NCI-H187 treated with DMSO at 0.1 percent for 48 hours (cell line): ENCODE measurements around the gene MGAT1.
"Not testable (repeated sequence)": the region's sequence is repeated elsewhere in the genome, so short reads cannot be mapped to it uniquely, and the experiment has no call there.

Experiments used
- DNase-seq: peaks from one replicate; lab custom pipeline; 2025; lab: John Stamatoyannopoulos, UW

Gene MGAT1

GRCh38 chr5:180804129-180804618, 1.6 kb upstream of the MGAT1 start:
- DNase-seq: no peak

- DNase-seq: no peak
Observed at GRCh38 chr5:180803181-180804128, 849 bp upstream of the MGAT1 start.

DNA sequence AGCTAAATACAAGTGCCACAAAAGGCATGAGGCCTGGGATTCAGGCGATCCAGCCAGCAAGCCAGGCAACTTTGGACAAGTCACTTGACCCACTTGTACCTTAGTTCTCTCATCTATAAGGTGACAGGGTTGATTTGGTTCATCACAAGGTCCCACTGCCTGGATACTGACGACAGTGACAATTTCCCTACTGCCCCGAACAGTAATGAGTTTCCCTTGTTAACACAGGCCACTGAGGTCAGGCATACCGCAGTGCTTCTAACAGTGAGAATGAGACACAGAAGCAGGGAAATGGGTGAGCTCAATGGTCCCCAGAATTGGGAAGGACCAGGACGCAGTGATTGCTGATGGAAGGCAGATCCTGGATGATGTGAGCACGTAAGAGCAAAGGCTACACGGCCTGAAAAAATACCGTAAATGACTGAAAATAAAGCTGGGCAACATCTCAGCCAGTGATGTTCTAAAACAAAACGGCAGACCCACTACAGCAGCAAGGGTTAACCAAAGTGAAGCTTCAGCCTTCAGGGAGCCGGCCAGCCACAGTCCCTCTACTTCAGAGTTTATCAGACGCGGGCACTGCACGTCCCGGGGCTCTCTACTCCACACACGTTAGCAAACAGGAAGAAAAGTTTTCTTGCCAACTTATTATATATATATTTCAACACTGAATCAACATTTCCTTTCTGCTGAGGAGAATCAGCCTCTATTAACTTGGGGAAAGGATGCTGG, 846 bp downstream of the MGAT1 start:
- DNase-seq: no peak

- no peak for DNase-seq
Observed at GRCh38 chr5:180799902-180800801, 2.5 kb downstream of the MGAT1 start.

GRCh38 chr5:180799194-180799593, 3.4 kb downstream of the MGAT1 start:
- no peak for DNase-seq

DNA sequence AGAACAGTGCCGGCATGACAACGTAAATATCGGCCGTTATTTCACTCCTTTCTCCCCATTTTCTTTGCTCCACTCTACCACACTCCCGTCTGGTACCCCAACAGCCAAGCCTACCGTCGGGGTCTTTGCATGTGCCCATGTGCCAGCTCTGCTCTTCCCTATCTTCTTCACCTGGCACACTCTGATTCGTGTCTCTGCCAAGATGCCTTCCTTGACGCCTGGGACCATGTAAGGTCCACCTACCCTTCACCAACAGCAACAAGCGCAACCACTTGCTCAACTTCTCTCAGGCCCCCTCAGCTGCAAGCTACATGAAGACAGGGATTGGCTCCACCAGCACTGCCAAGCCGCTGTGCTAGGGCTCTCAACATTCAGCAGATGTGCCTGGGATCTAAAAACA, 4.4 kb downstream of the MGAT1 start:
- no peak for DNase-seq

- no peak for DNase-seq
Observed at GRCh38 chr5:180797256-180798192, 5.1 kb downstream of the MGAT1 start.

GRCh38 chr5:180795771-180796313, 6.8 kb downstream of the MGAT1 start:
- no peak for DNase-seq

- no peak for DNase-seq
Observed at GRCh38 chr5:180792965-180793287, 9.7 kb downstream of the MGAT1 start.

DNA sequence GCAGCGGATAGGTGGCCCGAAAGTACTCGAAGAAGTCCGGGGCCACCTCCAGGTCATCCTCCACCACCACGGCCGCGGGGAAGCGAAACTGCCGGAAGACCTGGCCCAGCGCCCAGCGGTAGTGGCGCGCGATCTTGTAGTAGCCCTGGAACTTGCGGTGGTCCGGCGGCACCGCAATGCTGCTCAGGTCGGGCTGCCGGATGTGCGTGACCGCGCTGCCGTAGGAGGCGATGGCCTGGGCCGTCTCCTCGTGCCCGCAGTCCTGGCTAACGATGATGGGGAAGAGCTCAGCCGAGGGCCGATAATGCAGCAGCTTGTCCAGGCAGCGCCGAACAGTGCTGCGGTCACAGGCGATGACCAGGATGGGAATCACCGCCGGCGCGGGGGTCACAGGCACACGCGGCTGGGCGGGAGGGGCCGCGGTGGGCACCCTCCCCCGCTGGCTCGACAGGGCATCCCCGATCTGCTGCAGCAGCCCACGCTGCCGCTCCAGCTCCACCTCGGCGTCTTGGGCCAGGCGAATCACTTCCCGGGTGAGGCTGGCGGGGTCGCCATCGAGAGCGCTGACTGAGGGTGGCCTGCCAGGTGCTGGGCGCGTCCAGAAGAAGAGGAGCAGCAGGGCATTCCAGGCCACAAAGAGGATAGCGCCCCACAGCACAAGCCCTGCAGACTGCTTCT, 10.2 kb downstream of the MGAT1 start:
- no peak for DNase-seq

- DNase-seq: no peak
Observed at GRCh38 chr5:180791611-180792213, 10.9 kb downstream of the MGAT1 start.

DNA sequence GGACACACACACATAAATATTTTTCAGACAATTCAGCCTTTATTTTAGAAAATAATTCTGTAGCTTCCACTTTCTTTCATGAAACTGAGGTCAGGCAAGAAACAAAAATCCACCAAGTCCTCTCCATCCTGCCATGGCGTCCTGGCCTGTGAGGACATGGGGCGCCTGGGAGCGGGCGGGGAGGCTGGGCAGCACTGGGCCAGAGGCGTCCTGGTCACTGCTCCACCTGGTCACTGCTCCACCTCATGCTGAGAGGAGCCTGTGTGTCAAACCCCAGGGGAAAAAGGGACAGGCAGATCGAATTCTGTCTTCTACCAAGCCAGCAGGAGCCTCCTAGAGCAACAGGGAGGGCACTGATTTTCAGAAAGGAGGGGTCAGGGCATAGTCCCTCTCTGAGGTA, 12.1 kb downstream of the MGAT1 start:
- no peak for DNase-seq

DNA sequence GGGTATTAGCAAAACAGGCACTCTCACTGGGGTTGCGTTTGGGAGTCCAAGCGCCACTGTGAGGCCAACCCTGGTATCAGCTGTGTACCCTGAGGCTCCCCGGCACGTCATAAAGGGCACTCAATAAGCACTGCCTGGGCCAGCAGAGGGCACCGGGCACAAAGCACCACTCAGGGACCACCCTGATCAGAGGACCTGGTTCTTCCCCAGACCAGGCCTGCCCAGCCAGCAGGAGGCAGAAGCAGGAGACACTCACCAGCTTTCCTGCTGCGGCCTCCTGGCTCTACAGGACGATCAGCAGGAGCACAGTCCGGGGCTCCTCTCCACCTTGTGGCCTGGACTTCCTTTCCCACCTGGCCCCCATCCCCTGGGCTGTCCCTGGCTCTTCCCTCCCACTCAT, 12.6 kb downstream of the MGAT1 start:
- DNase-seq: no peak

- DNase-seq: not testable (repeated sequence)
Observed at GRCh38 chr5:180788651-180789410, 13.8 kb downstream of the MGAT1 start.

DNA sequence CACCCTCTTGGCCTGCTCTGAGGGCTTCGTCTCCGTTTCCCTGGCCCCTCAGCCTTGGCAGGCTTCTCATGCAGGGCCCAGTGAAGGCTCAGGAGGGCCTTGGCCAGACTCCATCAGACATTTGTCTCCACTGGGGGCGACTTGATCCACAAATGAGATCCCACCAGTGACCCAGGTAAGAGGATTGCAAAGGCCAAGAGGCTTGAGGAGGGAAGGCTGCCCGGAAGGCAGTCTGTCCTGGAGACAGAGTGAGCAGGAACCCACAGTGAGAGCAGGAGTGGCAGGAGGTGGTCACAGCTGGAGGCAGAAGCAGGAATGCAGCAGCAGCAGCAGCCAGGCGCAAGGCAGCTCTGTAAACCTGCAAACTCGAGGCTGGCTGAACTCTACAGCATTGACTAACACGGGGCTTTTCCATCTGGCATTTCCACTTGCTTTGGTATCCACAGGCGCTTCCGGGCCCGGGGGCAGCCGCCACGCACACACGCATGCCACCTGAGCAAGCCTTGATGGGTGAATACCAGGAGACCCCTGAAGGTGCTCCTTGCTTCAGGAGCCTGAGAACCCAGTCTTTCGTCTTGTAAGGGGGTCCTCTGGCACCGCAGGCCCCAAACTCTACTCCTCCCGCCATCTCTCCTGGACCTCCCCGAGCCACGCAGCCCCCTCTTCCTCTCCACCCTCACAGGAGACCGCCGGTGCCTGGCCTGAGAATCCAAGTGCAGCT, 14.7 kb downstream of the MGAT1 start:
- DNase-seq: no peak

DNA sequence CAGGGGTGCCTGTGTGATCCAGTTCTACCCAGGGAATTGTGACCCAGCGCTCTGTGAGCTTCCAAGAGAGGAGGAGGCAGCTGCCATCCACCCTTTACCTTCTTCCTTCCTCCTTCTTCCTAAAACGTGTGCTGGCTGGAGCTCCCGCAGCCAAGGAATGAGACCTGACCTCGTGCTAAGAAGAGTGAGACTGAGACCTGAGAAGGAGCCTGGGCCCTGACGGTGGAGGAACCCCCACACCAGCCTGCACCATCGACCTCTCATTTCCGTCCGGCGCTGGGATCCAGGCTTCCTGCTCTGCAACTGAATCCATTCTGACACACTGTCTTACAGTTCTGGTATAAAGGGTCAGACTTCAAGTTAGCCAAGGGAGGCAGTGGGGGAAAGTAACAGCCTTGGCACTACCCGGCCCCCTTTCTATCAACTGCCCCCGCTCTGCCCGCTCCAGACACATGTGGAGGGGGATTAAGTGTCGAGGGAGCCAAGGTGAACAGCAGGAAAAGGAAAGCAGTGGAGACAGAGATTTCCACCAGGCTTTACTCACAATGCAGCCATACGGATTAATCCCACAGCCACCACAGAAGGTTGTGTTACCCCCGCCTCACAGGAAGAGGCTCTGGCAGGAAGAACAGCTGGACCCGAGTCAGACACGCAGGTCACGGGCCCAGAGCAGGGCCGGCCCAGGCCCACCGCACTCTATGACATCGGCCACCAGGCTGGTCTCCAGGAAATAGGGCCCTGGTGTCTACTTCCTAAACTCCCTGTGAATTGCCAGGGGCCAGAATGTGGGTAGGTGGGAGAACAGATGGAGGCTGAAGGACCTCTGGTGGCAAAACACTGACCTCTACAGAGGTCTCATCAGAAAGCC, 15.8 kb downstream of the MGAT1 start:
- no peak for DNase-seq

GRCh38 chr5:180785794-180786221, 16.8 kb downstream of the MGAT1 start:
- no peak for DNase-seq
